HuH-7 (cell line): ENCODE results near the gene F2R.

Experiments
- DNase-seq: peaks from one replicate; pipeline ENCODE4 v3.0.0; 2011; ENCODE audit warnings: low spot score

F2R gene

DNA sequence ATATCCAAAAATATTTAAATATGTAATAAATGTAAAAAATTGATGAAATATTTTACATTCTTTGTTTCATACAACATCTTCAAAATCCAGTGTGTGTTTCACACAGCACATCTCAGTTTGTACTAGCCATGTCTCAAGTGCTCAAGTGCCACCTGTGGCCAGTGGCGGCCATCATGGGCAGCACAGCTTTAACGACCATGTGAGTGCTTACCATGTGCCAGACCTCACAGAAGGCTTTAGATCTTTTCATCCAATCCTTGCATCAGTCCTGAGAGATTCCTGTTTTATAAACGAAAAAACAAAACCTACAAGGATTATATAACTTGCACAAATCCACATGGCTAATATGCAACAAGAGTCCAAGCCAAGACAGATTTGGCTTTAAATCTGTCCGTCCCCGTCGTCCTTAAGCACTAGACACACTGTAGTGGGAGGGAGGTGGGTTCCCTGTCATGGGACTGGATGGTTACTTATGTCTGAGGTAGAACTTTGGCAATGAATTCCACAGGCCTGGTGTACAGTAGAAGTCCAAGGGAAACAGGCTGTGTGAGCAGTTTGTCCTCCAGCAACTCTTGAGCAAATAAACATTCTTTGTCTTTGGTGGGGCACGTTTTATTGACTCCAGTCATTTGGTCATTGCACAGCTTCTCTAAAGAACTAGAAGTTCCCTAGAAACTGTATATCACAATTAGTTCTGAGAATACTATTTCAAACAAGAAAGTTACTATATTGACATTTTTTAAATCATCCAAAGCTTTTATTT, 25.0 kb upstream of the F2R start:
- no peak for DNase-seq

DNA sequence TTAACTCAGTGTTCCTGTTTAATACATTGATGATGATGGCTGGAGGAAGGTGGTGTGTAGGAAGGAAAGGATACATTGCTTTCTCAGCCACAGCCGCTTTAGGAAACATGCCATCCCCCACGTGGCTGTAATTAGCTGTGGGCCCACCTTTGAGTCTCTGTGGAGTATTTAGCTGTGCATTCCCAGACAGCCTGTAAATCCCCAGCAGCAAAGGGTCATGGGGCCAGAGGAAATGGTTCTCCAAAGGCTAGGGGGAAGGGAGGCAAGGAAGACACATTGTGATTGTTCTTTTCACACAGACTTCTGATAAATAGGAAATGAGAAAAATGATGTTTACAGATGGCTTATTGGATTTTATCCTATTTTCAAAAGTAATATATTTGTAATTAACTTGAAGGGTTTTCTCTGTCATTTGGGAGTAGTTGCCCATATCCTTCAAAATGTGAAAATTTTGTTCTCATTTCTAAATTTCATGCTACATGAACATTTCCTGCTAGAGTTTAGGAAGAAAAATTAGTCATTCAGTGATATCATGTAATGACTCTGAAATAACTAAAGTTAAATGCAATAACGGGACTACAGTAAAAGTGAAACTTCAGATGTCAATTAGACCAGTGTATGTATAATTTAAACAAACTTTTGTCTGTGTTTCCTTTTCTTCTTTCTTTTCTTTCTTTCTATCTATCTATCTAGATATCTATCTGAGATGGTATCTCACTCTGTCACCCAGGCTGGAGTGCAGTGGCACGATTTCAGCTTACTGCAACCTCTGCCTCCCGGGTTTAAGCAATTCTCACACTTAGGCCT, 24.3 kb upstream of the F2R start:
- no peak for DNase-seq

DNA sequence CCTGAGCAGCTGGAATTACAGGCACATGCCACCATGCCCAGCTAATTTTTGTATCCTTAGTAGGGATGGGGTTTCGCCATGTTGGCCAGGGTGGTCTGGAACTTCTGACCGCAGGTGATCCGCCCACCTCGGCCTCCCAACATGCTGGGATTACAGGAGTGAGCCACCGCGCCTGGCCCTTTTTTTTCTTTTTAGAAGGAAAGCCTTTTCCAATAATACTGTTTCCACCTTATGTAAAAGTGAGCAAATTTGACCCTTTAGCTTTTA, 23.7 kb upstream of the F2R start:
- DNase-seq = no peak

DNA sequence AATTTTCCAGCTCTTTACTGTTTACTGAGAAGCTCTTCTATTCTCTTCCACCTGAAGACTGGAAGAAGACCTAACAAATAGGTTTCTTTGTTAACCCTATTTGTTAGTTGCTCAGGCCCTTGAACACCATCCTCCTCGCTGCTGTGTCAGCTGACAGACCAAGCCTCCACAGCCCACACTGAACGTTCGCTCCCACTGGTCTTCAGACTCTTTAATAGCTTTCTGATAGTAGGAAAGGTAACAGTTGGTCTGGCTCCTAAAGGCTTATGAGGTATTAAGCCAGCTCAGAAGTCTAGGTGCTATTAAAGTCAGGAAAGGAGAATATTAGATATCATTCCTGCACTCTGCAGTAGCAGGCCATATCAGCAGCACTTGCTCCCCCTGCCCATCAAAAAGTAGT, 23.3 kb upstream of the F2R start:
- DNase-seq = no peak

DNA sequence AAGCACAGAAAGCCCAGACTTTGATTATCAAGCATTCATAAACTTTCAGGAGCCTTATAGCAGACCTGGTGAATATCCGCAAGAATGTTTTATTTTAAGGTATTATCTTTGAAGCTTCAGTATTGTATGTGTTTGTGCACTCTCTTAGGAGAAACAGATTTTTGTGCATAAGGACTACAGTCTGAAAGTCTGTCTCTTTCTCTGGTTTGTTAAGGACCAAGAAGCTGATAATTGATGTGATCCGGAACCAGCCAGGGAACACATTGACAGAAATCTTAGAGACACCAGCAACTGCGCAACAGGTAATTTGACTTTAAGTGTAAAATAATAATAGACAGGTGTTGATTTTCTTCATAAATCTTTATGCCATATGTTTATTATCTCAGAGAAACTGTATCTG, 22.8 kb upstream of the F2R start:
- no peak for DNase-seq

DNA sequence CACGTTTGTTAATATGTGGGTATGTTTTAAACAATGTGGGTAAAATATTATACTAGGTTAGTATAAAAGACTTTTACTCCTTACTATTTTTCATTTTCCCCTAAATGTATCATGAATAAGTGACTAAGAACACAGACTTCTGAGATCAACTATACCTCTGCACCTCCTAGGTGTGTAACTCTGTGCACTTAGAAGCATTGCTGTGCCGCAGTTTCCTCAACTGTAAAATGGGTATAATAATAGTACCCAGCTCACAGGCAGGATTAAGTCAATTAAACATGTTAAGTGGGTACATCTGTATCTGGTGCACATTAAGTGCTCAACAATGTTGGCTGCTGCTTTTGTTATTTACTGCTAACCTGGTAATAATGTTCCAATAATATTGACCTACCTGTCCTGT, 21.6 kb upstream of the F2R start:
- DNase-seq = no peak

DNA sequence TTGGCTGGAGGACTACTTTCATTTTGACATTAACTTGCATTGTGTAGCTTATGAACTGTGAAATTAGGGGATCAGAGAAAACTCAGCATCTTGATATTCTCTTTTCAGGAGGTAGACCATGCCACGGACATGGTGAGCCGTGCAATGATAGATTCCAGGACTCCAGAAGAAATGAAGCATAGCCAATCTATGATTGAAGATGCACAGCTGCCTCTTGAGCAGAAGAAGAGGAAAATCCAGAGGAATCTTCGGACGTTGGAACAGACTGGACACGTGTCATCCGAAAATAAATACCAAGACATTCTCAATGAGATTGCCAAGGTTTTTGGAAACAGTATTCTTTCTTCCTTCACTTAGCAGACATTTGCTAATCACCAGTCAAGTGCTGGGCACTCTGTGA, 20.6 kb upstream of the F2R start:
- DNase-seq = no peak

DNA sequence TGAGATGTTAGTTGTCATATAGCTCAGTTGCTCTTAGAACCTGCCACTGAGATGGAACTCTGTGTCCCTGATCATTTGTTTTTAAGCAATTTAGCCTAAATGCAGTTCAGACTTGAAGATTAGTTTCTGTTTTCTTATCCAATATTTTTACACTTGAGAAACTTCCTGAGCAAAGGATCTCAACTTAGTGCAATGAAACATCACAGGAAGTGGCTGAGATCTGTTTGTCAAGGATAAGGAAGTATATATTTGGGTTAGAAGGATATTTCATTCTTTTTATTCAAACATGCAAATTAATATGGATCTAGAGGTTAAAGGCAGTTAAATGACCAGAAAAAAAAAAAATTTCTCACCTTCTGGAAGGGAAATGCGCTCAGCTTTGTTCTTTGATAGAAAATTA, 19.7 kb upstream of the F2R start:
- no peak for DNase-seq

DNA sequence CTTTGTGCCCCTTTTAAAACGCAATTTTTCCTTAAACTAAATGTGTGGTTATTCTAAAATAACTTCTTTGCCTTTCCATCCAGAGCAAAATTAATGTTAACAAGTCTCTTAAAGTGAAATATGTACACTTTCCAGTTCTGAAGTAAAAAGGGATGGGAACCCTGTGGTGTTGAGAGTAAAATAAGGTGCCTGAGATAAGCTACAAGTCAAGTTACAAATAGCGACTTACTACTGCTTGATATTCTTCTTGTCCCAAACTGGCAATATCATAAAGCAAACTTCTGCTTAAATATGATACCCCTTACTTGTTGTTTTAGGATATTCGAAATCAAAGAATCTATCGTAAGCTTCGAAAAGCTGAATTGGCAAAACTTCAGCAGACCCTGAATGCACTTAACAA, 18.3 kb upstream of the F2R start:
- DNase-seq = no peak

DNA sequence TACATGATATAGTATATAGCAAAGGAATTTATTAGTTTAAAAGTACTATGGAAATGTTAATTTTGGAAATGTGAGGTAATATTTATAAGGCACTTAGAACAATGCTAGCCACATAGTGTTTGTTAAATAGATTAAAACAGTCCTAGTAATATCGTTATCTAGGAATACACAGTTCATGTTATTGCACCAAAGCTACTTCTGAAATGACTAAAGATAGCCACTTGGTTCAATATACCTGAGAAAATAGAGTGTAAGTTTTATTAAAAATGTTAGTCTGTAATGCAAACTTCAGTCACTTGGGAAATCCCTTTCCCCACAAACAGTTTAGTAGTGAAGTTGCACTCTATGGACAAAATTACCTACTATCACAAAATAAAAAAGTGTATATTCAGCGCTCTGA, 15.4 kb upstream of the F2R start:
- DNase-seq = no peak

DNA sequence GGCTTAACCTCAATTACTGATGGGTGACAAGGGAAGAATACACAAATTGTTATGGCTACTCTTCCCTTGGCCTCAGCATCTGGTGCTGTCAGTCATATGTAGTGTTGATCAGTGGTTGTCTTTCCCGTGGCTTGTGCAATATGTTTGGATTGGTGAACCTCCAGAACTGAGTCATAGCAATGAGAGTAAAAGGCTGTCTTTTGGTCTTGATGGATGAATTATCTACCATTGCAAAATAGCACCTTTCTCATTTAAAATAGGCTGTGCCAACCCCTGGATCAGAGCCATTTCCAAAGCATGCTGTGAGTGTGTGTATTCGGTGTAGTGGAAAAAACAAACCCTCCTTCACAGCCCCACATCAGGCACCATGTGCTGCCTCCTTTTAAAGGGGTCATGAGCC, 14.6 kb upstream of the F2R start:
- DNase-seq = no peak

DNA sequence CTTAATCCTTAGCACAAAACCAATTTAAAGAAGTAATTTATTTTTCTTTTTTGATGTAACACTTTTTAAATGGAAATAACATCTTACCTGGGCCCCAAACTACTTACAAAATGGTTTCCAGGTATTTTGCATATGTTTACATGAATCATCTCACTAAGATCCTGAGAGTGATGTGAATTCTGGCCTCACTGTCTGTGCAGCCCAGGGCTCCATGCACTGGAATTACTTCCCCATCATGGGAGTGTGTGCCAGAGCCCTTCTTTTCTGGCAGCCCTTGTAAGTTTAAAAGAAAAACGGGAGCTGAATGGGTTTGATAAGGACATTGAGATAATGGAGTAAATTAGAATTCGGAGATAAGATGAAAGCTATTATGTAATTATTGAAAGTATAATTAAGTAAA, 12.2 kb upstream of the F2R start:
- no peak for DNase-seq

DNA sequence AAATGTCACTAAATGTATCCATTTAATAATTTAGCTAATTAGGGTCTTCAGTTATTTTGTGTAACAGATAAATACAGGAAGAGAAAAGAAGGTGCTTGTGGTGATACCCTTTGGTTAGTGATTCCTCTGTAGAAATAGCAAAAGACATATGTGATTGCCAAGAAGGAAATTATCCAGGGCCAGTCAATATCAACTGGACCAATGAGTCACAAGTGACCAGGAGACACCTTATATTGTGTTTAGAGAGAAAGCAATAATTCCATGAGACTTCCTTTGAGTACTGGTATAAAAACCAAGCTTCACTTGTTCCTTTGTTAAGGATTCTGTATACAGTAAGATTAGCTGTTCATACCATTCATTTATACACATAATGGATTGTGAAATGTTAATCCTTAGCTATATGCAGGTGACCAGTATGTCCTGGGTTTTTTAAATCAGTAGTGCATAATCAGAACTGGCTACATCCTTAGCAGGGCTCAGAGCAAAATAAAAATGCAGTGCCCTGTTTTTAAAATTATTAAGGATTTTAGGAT, 11.7 kb upstream of the F2R start:
- no peak for DNase-seq

DNA sequence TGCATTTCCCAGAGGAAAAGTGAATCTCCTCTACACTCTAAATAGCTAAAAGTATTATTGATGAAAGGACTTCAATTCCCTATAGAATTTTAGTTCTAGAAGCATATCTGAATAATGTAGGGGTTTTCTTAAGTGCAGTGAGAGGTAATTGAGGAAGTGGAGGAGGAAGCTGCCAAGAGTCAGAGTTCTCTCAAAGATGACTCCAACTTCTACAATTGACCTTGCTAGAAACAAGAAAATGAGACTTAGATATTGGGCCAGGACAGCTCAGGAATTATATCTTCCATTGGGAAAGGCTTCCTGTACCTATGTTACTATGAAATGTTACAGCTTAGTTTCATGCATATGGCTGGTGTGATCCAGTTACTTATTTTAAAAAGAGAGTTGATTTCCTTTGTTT, 10.4 kb upstream of the F2R start:
- no peak for DNase-seq

DNA sequence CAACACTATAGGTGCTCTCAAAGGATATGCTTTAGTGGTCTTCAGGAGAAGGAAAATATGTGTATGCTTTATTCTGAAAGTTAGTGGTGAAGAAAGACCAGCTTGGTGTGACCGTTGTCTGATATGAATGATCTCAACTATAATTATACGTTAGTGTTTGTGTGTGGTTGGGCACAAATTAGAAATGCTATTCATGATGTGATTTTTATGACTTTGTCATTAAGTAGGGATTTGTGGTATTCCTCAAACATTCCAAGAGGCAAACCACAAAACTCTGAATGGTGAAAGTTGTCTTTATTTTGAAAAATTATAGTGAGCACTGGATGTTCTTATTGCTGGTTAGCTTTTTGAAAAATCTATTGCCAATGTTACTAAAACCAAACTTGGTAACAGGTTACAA, 6.2 kb upstream of the F2R start:
- no peak for DNase-seq

DNA sequence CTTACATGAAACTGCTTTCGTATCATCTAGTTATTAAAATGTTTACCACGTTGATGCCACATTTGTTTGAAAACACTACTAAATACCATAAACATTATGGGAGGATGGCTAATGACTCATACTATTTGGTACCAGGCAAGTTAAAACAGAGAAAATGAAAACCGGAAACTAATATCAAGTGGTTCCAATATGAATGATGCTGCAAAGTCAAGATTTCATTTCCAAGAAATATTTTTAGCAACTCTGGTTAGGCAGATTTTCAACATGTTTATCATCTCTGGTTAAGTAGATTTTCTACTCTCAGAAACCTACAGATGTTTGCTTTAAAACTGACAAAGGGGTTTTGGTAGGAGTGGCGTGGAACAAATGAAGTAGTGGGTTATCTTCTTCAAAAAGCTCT, 4.9 kb upstream of the F2R start:
- no peak for DNase-seq

DNA sequence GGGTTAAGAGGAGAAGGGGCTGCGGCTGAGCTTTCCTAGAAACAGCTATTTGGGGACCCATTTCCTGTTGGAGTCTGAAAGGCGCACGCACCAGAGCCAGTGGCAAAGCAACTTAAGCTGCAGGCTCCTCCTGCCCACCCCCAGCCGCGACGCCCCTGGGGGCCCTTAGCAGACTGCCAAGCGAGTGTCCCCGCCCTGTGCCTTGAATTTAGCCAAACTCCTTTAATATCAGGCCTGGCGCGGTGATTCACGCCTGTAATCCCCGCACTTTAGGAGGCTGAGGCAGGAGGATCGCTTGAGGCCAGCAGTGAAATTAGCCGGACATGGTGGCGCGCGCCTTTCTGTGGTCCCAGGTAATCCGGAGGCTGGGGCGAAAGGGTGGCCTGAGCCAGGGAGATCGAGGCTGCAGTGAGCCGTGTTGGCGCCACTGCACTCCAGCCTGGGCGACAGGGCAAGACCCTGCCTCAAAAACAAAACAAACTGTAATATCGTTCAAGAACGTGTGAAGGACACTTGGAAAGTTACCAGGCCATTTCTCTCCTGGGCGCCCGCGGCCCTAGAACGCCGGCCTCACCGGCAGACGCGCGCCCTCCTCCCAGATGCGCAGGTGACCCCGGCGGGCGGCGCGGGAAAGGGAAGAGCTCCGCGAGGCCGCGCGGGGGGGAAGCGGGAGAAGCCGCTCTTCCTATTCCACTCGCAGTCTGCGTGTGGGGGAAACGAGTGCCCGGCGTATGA, 1.0 kb upstream of the F2R start:
- DNase-seq = peak; percentile 44

DNA sequence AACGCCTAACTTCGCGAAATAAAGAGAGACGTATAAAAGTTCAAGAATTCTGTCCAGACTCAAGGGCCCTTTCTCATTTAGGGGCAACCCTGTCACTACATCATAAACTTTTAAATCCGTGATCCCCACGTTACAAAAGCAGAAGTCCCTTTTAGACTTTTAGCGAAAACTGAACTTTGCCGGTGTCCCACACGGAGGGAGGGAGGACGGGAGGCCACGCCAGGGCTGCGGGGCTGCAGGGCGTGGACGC, 515 bp upstream of the F2R start:
- DNase-seq = no peak

DNA sequence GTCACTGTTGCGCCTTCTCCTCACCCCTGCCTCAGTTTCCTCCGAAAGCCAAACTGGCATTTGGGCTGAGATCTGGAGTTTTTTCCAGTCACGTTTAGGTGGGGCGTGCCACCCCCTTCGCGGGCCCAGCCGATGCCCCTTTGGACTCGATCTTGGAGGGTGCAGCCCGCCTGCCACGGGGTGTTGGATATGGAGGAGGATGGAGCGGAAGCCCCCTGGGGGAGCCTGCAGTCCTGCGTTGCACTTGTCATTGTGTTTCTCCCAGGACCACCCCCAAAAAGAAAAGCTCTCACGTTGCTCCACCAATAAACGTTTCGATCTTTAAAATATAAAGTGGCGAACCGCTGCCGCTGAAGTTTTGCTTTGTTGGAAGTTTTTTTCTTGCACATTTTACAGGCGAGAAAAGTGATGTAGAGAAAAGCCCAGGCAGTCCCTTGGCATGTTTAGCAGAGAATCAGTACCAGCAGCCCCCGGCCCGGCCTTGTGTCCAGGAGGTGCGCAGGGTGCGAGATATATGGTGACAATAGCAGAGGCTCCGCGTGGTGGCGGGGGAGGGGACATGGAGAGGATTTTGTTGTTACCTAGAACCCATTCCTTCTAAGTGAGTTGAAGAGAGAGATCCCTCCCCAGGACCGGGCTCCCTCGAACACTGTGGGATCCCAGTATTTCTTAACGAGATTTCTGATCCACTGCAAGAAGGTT, 681 bp downstream of the F2R start:
- peak; percentile 26 for DNase-seq

DNA sequence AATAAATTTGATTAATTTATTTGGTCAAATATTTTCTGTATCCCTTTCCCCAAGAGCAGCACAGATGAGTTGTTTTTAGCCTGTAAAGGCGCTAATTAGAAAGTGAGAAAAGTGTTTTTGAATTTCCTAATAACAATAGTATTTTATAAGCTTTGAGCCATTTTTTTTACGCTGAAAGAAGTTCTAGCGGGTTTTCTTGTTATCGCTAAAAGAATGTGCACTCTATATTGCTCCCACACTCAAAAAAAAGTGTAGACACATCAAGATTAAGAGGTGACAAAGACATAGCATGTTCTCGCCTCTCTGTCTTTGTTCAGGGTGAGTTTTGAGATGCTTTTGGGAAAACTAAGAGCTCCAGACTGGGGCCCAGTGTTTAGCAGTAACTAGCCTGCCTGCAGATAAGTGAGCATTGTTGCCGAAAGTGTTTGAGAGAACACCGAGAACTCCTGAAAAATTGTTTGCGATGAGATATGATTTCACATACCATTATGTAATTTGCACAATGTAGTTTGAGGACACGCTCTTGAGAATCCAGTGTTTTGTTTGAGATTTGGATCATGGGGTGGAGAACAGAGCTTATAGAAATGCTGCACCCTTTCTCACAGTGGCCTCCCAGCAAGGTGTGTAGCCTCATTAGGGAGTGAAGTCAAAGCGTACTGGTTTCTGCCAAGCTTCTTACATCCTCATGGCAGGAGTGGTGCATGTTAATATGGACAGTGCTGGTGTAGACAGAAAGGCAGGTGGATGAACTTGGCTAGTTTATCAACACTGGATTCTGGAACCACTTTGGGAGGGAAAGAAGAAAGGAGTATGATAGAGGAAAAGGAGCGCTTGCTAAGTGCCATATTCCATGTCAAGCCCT, 1.5 kb downstream of the F2R start:
- no peak for DNase-seq

DNA sequence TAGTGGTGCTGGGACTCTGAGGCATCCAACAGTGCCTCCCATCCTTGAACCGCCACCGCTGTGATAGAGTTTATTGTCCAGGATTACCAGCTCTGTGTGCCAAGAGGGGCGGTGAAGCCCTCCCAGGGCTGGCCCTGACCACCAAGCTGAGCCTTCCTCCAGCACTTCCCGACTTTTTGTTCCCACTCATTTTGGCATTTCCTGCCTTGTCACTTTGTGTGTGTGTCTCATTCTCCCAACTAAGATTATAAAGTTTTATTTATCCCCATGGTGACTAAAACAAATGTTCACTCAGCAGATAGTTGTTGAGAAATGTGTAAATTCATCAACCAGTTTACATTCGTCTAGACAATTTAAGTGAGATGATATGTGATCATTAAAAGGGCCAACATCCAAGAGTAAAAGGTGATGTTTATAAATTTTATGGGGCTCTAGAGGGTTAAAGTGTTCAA, 2.5 kb downstream of the F2R start:
- no peak for DNase-seq

DNA sequence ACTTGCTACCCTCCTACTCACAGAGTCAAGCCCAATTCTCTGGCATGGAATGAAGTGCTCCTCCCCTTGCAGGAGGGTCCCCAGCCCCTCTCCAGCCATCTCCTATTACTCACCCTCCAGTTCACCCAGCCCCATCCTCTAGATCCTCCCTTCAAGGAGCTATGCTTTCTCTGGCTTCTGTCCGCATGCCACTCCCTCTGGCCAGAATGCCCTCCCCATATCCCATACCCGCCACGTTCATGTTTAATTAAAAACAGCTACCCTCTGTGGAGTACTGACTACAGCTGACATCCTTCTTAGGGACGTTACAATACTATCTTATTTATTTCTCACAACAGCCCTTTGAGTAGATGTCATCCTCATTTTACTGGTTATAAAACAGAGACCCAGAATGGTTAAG, 3.0 kb downstream of the F2R start:
- DNase-seq = no peak
